CD4-positive, alpha-beta T cell (primary cell): ENCODE data around the gene PTPRN2. TPM values are rescaled to one million over a fixed set of nuclear protein-coding genes. Genes with fewer than 3 reads are reported as not detected.

ENCODE experiments used
- ATAC-seq: fragments of 200-7000 bp; cut with Tn5 transposase; one replicate; pipeline ENCODE4 v1.10.0; 2022; ENCODE audit warnings: mild to moderate bottlenecking; ENCODE audit not compliant: poor library complexity
- CTCF ChIA-PET: fragments of 350-600 bp; sonication (Branson Sonifier 250); formaldehyde crosslinking; loops from one replicate; lab custom pipeline; 2021; ENCODE audit warnings: antibody characterized with exemption, inconsistent platforms; lab: Charles Lee
- POLR2A ChIA-PET: fragments of 350-600 bp; sonication (Branson Sonifier 250); formaldehyde crosslinking; loops from one replicate; lab custom pipeline; 2021; ENCODE audit warnings: antibody characterized with exemption, inconsistent platforms; lab: Charles Lee
- DNase-seq, 14 experiments: peaks; one replicate each; pipeline ENCODE4 v3.0.0-alpha.2; 2013 to 2020; ENCODE audit warnings: mixed read lengths in 2 of 14
- H3K27ac ChIP-seq, 2 donors: one replicate each; pipeline versions ENCODE4 v1.5.1 to v1.7.0; 2013; ENCODE audit warnings: low read length in 2 of 2, low read depth in 1 of 2, mild to moderate bottlenecking in 1 of 2
- H3K27me3 ChIP-seq, 2 experiments: 1 replicate in 1 of 2; 2 replicates in 1 of 2; pipeline versions ENCODE4 v1.6.1 to v1.7.0; 2013; ENCODE audit warnings: low read length in 2 of 2, control low read depth in 1 of 2, mild to moderate bottlenecking in 1 of 2, moderate library complexity in 1 of 2; ENCODE audit not compliant: insufficient read depth in 2 of 2, control insufficient read depth in 1 of 2
- H3K36me3 ChIP-seq: one replicate; pipeline ENCODE4 v1.6.1; 2013; ENCODE audit warnings: low read length, control low read depth; ENCODE audit not compliant: insufficient read depth
- H3K4me1 ChIP-seq: one replicate; pipeline ENCODE4 v1.6.1; 2013; ENCODE audit warnings: low read length, control low read depth; ENCODE audit not compliant: insufficient read depth
- H3K4me3 ChIP-seq: one replicate; pipeline ENCODE4 v1.5.1; 2013; ENCODE audit warnings: mild to moderate bottlenecking, low read length, moderate library complexity
- H3K9me3 ChIP-seq, 2 experiments: 1 replicate in 1 of 2; 2 replicates in 1 of 2; pipeline versions ENCODE4 v1.6.1 to v1.7.0; 2013; ENCODE audit warnings: low read length in 2 of 2, mild to moderate bottlenecking in 2 of 2, control low read depth in 1 of 2, moderate library complexity in 1 of 2; ENCODE audit not compliant: control insufficient read depth in 1 of 2, insufficient read depth in 1 of 2
- H3K27ac Mint-ChIP-seq: one replicate; pipeline ENCODE4 v1.8.0; 2020; ENCODE audit warnings: mixed read lengths
- H3K27me3 Mint-ChIP-seq: one replicate; pipeline ENCODE4 v1.8.0; 2021; ENCODE audit warnings: mixed read lengths
- H3K36me3 Mint-ChIP-seq: one replicate; pipeline ENCODE4 v1.8.0; 2021; ENCODE audit warnings: low read depth, mixed read lengths
- H3K4me1 Mint-ChIP-seq: one replicate; pipeline ENCODE4 v1.8.0; 2021; ENCODE audit warnings: low read depth, mixed read lengths
- H3K4me3 Mint-ChIP-seq: one replicate; pipeline ENCODE4 v1.8.0; 2020; ENCODE audit warnings: mild to moderate bottlenecking, mixed read lengths
- H3K9me3 Mint-ChIP-seq: one replicate; pipeline ENCODE4 v1.8.0; 2020; ENCODE audit warnings: mixed read lengths
- intact Hi-C, 2 experiments: fragments of 100-400 bp; cut with DNase I in 1 of 2; cut with micrococcal nuclease in 1 of 2; formaldehyde crosslinking; loops; one replicate each; pipeline versions ENCODE4 v1.15.1 to v1.9.0; 2023 to 2025; cut with DNase I, micrococcal nuclease
- total RNA-seq, 174 experiments: library from RNA in 2 of 174; stranded (reverse) in 2 of 174; gene quantifications; one replicate each; pipeline ENCODE4 v1.2.3 and lab custom pipeline; 2021 to 2026
- TF ChIP-seq, protein P1 (sequence below): fragments of 200-600 bp; IDR thresholded peaks from one replicate; pipeline ENCODE4 v1.8.0; 2022; ENCODE audit warnings: antibody characterized with exemption, mild to moderate bottlenecking

Gene PTPRN2
- total RNA-seq, 2 experiments from 2014 or later = 0.34 to 0.44 TPM

DNA sequence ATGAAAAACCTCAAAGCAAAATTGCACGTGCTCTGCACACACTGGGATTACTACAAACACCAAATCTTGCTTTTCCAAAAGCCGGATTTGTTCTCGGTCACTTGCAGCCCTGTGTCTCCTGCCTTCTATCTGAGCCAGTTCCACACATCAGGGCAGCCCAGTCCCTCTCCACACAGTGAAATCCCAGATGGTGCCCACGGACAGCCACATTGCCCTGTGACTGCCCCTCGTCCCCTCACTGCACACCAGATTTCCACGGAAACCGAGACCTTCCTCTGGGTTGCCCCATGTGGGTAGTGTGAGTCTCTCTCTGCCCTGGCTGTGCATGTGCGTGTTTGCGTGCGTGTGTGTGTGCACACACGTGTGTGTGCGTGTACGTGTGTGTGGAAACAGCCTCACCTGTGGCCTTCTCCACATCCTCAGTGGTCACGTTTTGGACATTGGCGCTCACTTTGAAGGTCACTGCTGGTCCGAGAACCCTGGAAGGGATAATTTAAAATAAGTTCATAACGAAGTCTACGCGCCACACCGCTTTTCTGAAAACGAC, 506.7 kb downstream of the PTPRN2 start:
- H3K4me3 Mint-ChIP-seq = no peak overlapping the region
- no peaks in the 10 kb centered on the region for H3K4me1 Mint-ChIP-seq
- no peak for DNase-seq
- peaks cover 0 to 2% of the 10 kb centered on the region in 2 experiments for H3K27me3 ChIP-seq
- no peak overlapping the region for H3K27ac Mint-ChIP-seq
- intact Hi-C loops = no loop called here
- H3K9me3 Mint-ChIP-seq = peaks cover 2% of the 10 kb centered on the region
- POLR2A ChIA-PET = no interaction called here
- no peak for ATAC-seq
- no peaks in the 10 kb centered on the region for H3K4me1 ChIP-seq
- no peaks in the 10 kb centered on the region for H3K36me3 ChIP-seq
- H3K27me3 Mint-ChIP-seq = peaks cover 6% of the 10 kb centered on the region
- no peak overlapping the region for H3K27ac ChIP-seq
- peaks cover 0 to 35% of the 10 kb centered on the region in 2 experiments for H3K9me3 ChIP-seq
- TF ChIP-seq, protein P1, sequence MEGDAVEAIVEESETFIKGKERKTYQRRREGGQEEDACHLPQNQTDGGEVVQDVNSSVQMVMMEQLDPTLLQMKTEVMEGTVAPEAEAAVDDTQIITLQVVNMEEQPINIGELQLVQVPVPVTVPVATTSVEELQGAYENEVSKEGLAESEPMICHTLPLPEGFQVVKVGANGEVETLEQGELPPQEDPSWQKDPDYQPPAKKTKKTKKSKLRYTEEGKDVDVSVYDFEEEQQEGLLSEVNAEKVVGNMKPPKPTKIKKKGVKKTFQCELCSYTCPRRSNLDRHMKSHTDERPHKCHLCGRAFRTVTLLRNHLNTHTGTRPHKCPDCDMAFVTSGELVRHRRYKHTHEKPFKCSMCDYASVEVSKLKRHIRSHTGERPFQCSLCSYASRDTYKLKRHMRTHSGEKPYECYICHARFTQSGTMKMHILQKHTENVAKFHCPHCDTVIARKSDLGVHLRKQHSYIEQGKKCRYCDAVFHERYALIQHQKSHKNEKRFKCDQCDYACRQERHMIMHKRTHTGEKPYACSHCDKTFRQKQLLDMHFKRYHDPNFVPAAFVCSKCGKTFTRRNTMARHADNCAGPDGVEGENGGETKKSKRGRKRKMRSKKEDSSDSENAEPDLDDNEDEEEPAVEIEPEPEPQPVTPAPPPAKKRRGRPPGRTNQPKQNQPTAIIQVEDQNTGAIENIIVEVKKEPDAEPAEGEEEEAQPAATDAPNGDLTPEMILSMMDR = no peak
- no peak overlapping the region for H3K4me3 ChIP-seq
- no peaks in the 10 kb centered on the region for H3K36me3 Mint-ChIP-seq
- CTCF ChIA-PET = no interaction called here

DNA sequence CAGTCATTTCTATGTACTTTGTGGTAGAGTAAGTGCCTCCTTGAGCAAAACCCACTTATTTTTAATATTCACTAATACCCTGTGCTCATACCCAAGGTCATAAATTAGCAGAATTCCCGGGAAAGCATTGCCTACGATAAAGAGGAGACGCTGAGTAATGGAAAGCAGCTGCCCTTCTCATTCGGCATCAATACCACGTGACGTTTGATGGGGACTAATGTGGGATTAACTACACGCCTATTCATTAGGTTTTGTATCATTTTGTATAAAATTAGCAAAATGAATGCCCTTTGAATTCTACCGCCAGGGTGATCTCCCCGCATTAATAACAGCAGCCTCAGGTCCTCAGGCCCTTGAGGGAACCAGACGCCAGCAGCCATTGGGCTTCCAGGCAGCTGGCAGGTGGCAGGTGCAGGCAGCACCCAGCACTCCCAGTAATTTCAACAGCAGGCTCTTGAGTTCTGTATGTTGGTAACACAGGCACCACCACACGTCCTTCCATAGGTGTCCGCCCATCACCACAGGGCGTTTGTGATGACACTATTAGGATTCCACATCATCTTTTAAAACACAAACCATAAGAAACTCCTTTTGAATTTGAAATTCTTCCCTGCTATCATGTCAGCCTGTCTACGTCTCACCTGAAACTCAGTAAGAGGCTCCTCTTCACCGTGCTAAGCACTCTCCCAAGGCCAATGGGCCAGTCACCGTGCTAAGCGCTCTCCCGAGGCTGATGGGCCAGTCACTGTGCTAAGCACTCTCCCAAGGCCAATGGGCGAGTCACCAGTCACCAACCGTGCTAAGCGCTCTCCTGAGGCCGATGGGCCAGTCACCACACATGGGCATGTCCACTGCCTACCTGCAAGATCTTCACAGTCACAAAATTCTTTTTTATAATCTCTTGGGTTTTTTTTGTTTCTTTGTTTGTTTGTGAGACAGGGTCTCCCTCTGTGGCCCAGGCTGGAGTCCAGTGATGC, 509.4 kb downstream of the PTPRN2 start:
- TF ChIP-seq, protein P1 = no peak
- Histone ChIP-seq H3K27me3 (peaks cover 0 to 2% of the 10 kb centered on the region in 2 experiments), H3K4me1 (no peaks in the 10 kb centered on the region), H3K27ac (no peak overlapping the region), H3K36me3 (no peaks in the 10 kb centered on the region), H3K4me3 (no peak overlapping the region), H3K9me3 (peaks cover 0 to 31% of the 10 kb centered on the region in 2 experiments)
- H3K9me3 Mint-ChIP-seq = no peaks in the 10 kb centered on the region
- intact Hi-C loops = no loop called here
- H3K4me1 Mint-ChIP-seq = no peaks in the 10 kb centered on the region
- peaks cover 6% of the 10 kb centered on the region for H3K27me3 Mint-ChIP-seq
- H3K36me3 Mint-ChIP-seq = no peaks in the 10 kb centered on the region
- ATAC-seq (no peak), DNase-seq (no peak)
- no peak overlapping the region for H3K27ac Mint-ChIP-seq
- ChIA-PET CTCF (no interaction called here), POLR2A (no interaction called here)
- no peak overlapping the region for H3K4me3 Mint-ChIP-seq

DNA sequence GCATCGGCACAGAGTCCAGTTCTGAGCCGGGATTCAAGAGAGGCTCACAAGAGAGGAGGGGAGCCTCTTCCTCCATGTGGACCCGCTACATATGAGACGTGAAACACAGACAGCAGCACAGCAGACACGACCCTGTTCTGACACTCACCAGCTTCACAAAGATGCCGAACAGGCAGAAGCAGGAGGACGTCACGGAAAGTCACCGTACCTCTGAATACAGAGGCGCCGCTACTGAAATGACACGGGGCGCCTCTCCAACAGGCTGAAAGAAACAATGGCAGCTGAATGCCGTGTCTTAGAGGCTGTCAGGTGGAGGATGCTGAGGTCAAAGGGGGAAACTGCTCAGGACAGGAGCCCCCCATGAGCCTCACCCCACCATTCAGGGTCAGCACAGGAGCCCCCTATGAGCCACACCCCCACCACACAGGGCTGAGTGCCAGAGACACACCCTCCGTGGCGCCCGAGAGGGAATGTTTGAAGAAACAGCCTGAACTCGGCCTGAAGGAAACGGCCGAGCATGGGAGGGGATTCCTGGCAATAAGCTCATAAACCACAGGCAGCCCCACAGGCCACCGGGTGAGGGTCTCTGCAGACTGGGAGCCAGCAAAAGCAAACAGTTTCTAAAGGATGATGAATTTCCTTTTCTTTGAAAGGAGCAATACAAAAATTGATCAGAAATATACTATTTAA, 510.3 kb downstream of the PTPRN2 start:
- no peak overlapping the region for H3K27ac Mint-ChIP-seq
- intact Hi-C loops = no loop called here
- H3K27me3 Mint-ChIP-seq = peaks cover 6% of the 10 kb centered on the region
- ATAC-seq = no peak
- ChIA-PET POLR2A (no interaction called here), CTCF (no interaction called here)
- Histone ChIP-seq H3K36me3 (no peaks in the 10 kb centered on the region), H3K4me1 (no peaks in the 10 kb centered on the region), H3K4me3 (no peak overlapping the region), H3K27ac (no peak overlapping the region), H3K27me3 (peaks cover 0 to 2% of the 10 kb centered on the region in 2 experiments), H3K9me3 (peaks cover 0 to 35% of the 10 kb centered on the region in 2 experiments)
- no peaks in the 10 kb centered on the region for H3K4me1 Mint-ChIP-seq
- no peak for DNase-seq
- peaks cover 2% of the 10 kb centered on the region for H3K9me3 Mint-ChIP-seq
- TF ChIP-seq, protein P1 = no peak
- H3K4me3 Mint-ChIP-seq = no peak overlapping the region
- no peaks in the 10 kb centered on the region for H3K36me3 Mint-ChIP-seq
